HEK293 (cell line): Measurements from ENCODE around the gene UNC80.

Experiments
- CTCF ChIA-PET: fragments of 350-600 bp; formaldehyde crosslinking; extraction: SDS; loops from one replicate; lab custom pipeline; 2021; ENCODE audit warnings: antibody characterized with exemption; lab: Yijun Ruan, JAX
- POLR2A ChIA-PET: fragments of 300-600 bp; formaldehyde crosslinking; extraction: SDS; loops from one replicate; lab custom pipeline; 2020; ENCODE audit warnings: antibody characterized with exemption, inconsistent platforms; lab: Yijun Ruan, JAX
- H3K27ac ChIP-seq: fragments of 200-500 bp; sonication (Bioruptor generic); 2 replicates; pipeline ENCODE4 v1.5.1; 2014; ENCODE audit warnings: low read depth, low read length, control low read depth, inconsistent platforms; ENCODE audit errors: extremely low read depth
- H3K36me3 ChIP-seq, 2 experiments: fragments of 200-500 bp in 1 of 2; sonication (Bioruptor generic) in 1 of 2; 1 replicate in 1 of 2; 2 replicates in 1 of 2; pipeline ENCODE4 v1.5.1; 2014 to 2017; ENCODE audit warnings: inconsistent platforms in 2 of 2, low read length in 2 of 2; ENCODE audit not compliant: control insufficient read depth in 2 of 2, insufficient read depth in 1 of 2
- H3K4me1 ChIP-seq: fragments of 200-500 bp; sonication (Bioruptor generic); 2 replicates; pipeline ENCODE4 v1.5.1; 2014; ENCODE audit warnings: mild to moderate bottlenecking, low read length, inconsistent platforms; ENCODE audit not compliant: control insufficient read depth, insufficient read depth
- H3K4me3 ChIP-seq: 2 replicates; pipeline ENCODE4 v1.5.1; 2011; ENCODE audit warnings: low read depth, mild to moderate bottlenecking, control low read depth, low read length, moderate library complexity
- H3K9me3 ChIP-seq: fragments of 200-500 bp; sonication (Bioruptor generic); 2 replicates; pipeline ENCODE4 v1.5.1; 2014; ENCODE audit warnings: low read depth, low read length, inconsistent platforms; ENCODE audit not compliant: control insufficient read depth, insufficient read depth
- BCL11B ChIP-seq: fragments of 450-650 bp; formaldehyde crosslinking; IDR thresholded peaks from 2 replicates; pipeline ENCODE4 v1.5.1; 2016; ENCODE audit warnings: low read depth, missing biosample characterization, missing genetic modification characterization
- ZNF23 ChIP-seq: fragments of 450-650 bp; formaldehyde crosslinking; IDR thresholded peaks from 2 replicates; pipeline ENCODE4 v1.5.1; 2016; ENCODE audit warnings: missing biosample characterization, missing genetic modification characterization, borderline replicate concordance
- ZNF239 ChIP-seq: fragments of 450-650 bp; formaldehyde crosslinking; IDR thresholded peaks from 2 replicates; pipeline ENCODE4 v1.5.1; 2016; ENCODE audit warnings: missing biosample characterization, missing genetic modification characterization
- ZNF366 ChIP-seq: fragments of 450-650 bp; formaldehyde crosslinking; conservative IDR thresholded peaks from 2 replicates; pipeline ENCODE4 v1.5.1; 2016; ENCODE audit warnings: missing biosample characterization, missing genetic modification characterization
- ZNF843 ChIP-seq: fragments of 450-650 bp; formaldehyde crosslinking; IDR thresholded peaks from 2 replicates; pipeline ENCODE4 v1.5.1; 2016; ENCODE audit warnings: missing biosample characterization, missing genetic modification characterization
- TF ChIP-seq, protein P1 (sequence below): fragments of 450-650 bp; formaldehyde crosslinking; IDR thresholded peaks from 2 replicates; pipeline ENCODE4 v1.5.1; 2016; ENCODE audit warnings: missing biosample characterization, missing genetic modification characterization
- TF ChIP-seq, protein P2 (sequence below): fragments of 450-650 bp; formaldehyde crosslinking; IDR thresholded peaks from 2 replicates; pipeline ENCODE4 v1.5.1; 2016; ENCODE audit warnings: missing biosample characterization, missing genetic modification characterization
- TF ChIP-seq, protein P3 (sequence below): fragments of 450-650 bp; formaldehyde crosslinking; IDR thresholded peaks from 2 replicates; pipeline ENCODE4 v1.5.1; 2016; ENCODE audit warnings: missing biosample characterization, missing genetic modification characterization
- TF ChIP-seq, protein P4 (sequence below): fragments of 450-650 bp; formaldehyde crosslinking; IDR thresholded peaks from 2 replicates; pipeline ENCODE4 v1.5.1; 2016; ENCODE audit warnings: missing biosample characterization, missing genetic modification characterization
- TF ChIP-seq, protein P5 (sequence below): fragments of 450-650 bp; formaldehyde crosslinking; conservative IDR thresholded peaks from 2 replicates; pipeline ENCODE4 v1.5.1; 2016; ENCODE audit warnings: low read depth, missing biosample characterization, missing genetic modification characterization
- TF ChIP-seq, protein P6 (sequence below): fragments of 450-650 bp; formaldehyde crosslinking; optimal IDR thresholded peaks from 2 replicates; pipeline ENCODE3; 2016; ENCODE audit warnings: missing biosample characterization, mild to moderate bottlenecking, missing genetic modification characterization

Gene UNC80

DNA sequence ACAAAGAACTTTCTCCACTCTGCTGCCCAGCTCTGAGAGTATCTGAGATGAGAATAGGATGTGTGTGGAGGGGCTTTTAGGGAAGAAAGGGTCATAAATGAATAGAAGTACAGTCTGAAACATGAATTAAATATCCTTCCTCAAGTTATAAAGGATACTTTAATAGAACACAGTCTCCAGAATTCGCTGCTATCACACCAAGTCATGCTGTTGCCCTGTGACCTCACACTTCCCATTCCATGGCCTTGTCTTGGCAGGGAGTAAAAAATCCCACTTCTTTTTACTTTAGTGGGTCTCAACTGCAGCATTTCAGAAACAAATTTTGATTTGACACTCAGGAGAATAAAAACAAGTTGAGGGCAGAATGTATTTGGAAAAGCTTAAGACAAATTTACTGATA lies 227.0 kb downstream of the UNC80 start (continued):
- TF ChIP-seq, protein P1, sequence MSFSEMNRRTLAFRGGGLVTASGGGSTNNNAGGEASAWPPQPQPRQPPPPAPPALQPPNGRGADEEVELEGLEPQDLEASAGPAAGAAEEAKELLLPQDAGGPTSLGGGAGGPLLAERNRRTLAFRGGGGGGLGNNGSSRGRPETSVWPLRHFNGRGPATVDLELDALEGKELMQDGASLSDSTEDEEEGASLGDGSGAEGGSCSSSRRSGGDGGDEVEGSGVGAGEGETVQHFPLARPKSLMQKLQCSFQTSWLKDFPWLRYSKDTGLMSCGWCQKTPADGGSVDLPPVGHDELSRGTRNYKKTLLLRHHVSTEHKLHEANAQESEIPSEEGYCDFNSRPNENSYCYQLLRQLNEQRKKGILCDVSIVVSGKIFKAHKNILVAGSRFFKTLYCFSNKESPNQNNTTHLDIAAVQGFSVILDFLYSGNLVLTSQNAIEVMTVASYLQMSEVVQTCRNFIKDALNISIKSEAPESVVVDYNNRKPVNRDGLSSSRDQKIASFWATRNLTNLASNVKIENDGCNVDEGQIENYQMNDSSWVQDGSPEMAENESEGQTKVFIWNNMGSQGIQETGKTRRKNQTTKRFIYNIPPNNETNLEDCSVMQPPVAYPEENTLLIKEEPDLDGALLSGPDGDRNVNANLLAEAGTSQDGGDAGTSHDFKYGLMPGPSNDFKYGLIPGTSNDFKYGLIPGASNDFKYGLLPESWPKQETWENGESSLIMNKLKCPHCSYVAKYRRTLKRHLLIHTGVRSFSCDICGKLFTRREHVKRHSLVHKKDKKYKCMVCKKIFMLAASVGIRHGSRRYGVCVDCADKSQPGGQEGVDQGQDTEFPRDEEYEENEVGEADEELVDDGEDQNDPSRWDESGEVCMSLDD (tag by site-specific recombination) = no peak
- TF ChIP-seq ZNF239 (tag by site-specific recombination) (no peak), ZNF23 (tag by site-specific recombination) (no peak)
- TF ChIP-seq, protein P2, sequence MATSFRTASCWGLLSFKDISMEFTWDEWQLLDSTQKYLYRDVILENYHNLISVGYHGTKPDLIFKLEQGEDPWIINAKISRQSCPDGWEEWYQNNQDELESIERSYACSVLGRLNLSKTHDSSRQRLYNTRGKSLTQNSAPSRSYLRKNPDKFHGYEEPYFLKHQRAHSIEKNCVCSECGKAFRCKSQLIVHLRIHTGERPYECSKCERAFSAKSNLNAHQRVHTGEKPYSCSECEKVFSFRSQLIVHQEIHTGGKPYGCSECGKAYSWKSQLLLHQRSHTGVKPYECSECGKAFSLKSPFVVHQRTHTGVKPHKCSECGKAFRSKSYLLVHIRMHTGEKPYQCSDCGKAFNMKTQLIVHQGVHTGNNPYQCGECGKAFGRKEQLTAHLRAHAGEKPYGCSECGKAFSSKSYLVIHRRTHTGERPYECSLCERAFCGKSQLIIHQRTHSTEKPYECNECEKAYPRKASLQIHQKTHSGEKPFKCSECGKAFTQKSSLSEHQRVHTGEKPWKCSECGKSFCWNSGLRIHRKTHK (tag by site-specific recombination) = no peak

DNA sequence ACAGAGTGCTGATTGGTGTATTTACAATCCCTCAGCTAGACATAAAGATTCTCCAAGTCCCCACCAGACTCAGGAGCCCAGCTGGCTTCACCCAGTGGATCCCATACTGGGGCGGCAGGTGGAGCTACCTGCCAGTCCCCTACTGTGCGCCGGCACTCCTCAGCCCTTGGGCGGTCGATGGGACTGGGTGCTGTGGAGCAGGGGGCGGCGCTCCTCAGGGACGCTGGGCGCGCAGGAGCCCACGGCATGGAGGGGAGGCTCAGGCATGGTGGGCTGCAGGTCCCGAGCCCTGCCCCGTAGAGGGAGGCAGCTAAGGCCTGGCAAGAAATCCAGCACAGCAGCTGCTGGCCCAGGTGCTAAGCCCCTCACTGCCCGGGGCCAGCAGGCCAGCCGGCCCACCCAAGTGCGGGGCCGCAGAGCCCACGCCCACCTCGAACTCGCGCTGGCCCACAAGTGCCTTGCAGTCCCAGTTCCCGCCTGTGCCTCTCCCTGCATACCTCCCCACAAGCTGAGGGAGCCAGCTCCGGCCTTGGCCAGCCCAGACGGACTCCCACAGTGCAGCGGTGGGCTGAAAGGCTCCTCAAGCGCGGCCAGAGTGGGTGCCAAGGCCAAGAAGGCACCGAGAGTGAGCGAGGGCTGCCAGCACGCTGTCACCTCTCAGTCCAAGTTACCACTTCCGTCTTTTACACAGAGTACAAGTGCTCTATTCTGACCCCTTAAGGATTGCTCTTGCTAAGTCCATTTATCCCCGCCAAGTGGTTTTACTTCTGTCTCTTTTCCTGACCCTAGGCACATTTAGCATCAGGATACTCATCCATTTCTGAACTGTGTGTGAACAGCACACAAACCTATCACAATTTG lies 229.1 kb downstream of the UNC80 start:
- no peak overlapping the region for H3K27ac ChIP-seq
- H3K9me3 ChIP-seq = no peaks in the 10 kb centered on the region
- H3K36me3 ChIP-seq = peaks cover 0 to 17% of the 10 kb centered on the region in 2 experiments; a peak in 1 of 3 replicates
- H3K4me1 ChIP-seq = peaks cover 9% of the 10 kb centered on the region; the same call in 1 of the 2 replicates
- ChIA-PET POLR2A (no interaction called here), CTCF (no interaction called here)
- TF ChIP-seq, protein P3, sequence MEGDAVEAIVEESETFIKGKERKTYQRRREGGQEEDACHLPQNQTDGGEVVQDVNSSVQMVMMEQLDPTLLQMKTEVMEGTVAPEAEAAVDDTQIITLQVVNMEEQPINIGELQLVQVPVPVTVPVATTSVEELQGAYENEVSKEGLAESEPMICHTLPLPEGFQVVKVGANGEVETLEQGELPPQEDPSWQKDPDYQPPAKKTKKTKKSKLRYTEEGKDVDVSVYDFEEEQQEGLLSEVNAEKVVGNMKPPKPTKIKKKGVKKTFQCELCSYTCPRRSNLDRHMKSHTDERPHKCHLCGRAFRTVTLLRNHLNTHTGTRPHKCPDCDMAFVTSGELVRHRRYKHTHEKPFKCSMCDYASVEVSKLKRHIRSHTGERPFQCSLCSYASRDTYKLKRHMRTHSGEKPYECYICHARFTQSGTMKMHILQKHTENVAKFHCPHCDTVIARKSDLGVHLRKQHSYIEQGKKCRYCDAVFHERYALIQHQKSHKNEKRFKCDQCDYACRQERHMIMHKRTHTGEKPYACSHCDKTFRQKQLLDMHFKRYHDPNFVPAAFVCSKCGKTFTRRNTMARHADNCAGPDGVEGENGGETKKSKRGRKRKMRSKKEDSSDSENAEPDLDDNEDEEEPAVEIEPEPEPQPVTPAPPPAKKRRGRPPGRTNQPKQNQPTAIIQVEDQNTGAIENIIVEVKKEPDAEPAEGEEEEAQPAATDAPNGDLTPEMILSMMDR (tag by site-specific recombination) = 0 out of 2 replicates have a peak, but pooled peaks have one; percentile 10
- TF ChIP-seq ZNF843 (tag by site-specific recombination) = no peak
- H3K4me3 ChIP-seq = no peak overlapping the region

DNA sequence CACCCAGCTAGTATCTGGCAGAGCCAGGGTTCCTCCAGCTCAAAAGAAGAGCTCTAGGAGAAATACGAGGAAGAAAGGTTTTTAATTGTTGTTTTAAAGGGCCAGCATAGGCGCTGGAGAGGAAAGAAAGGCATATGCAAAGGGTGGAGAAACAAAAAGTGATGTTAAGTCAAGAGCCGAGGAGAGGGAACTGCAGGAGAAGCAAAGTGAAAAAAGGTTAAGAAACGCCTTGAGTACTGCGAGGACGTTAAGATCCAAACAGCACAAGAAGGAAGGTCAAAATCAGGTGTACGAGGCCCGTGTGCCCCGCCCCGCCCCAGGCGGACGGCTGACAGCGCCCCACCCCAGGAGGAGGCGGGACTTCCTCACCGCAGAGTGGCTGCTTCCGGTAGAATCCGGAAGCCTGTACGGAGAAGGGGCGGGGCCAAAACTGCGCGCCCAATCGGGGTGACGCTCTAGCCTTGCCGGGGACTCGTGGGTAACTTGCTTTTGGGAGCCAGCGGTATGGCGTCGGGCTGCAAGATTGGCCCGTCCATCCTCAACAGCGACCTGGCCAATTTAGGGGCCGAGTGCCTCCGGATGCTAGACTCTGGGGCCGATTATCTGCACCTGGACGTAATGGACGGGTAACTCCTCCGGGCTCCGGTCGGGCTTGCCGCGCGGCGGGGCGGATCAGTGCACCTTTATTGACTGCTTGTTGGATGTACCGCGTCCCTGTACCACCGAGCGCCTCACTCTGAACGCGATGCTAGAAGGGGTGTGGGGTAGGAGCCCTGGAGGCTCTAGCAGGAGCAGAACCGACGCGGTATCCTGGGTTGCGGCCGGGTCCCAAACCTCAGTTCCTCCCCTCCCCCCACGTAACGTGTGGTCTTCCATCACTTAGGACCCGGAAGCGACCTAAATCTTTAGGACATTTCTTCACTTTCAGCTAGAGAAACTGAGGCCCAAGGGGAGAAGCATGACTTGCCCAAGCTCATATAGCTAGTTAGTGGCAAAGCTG lies 230.8 kb downstream of the UNC80 start, which contains the start of gene RPE:
RPE (plus strand) TSS at position 481 of the 1,000 bp plus-strand sequence; CDS start at position 505, 24 bp downstream.
- H3K27ac ChIP-seq = peak within 1 kb of the TSS; percentile 69; the same call in 1 of the 2 replicates
- CTCF ChIA-PET = no interaction called here
- POLR2A ChIA-PET = no interaction called here
- TF ChIP-seq, protein P4, sequence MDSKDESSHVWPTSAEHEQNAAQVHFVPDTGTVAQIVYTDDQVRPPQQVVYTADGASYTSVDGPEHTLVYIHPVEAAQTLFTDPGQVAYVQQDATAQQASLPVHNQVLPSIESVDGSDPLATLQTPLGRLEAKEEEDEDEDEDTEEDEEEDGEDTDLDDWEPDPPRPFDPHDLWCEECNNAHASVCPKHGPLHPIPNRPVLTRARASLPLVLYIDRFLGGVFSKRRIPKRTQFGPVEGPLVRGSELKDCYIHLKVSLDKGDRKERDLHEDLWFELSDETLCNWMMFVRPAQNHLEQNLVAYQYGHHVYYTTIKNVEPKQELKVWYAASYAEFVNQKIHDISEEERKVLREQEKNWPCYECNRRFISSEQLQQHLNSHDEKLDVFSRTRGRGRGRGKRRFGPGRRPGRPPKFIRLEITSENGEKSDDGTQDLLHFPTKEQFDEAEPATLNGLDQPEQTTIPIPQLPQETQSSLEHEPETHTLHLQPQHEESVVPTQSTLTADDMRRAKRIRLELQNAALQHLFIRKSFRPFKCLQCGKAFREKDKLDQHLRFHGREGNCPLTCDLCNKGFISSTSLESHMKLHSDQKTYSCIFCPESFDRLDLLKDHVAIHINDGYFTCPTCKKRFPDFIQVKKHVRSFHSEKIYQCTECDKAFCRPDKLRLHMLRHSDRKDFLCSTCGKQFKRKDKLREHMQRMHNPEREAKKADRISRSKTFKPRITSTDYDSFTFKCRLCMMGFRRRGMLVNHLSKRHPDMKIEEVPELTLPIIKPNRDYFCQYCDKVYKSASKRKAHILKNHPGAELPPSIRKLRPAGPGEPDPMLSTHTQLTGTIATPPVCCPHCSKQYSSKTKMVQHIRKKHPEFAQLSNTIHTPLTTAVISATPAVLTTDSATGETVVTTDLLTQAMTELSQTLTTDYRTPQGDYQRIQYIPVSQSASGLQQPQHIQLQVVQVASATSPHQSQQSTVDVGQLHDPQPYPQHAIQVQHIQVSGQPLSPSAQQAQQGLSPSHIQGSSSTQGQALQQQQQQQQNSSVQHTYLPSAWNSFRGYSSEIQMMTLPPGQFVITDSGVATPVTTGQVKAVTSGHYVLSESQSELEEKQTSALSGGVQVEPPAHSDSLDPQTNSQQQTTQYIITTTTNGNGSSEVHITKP (tag by site-specific recombination) = peak; percentile 67
- TF ChIP-seq, protein P5, sequence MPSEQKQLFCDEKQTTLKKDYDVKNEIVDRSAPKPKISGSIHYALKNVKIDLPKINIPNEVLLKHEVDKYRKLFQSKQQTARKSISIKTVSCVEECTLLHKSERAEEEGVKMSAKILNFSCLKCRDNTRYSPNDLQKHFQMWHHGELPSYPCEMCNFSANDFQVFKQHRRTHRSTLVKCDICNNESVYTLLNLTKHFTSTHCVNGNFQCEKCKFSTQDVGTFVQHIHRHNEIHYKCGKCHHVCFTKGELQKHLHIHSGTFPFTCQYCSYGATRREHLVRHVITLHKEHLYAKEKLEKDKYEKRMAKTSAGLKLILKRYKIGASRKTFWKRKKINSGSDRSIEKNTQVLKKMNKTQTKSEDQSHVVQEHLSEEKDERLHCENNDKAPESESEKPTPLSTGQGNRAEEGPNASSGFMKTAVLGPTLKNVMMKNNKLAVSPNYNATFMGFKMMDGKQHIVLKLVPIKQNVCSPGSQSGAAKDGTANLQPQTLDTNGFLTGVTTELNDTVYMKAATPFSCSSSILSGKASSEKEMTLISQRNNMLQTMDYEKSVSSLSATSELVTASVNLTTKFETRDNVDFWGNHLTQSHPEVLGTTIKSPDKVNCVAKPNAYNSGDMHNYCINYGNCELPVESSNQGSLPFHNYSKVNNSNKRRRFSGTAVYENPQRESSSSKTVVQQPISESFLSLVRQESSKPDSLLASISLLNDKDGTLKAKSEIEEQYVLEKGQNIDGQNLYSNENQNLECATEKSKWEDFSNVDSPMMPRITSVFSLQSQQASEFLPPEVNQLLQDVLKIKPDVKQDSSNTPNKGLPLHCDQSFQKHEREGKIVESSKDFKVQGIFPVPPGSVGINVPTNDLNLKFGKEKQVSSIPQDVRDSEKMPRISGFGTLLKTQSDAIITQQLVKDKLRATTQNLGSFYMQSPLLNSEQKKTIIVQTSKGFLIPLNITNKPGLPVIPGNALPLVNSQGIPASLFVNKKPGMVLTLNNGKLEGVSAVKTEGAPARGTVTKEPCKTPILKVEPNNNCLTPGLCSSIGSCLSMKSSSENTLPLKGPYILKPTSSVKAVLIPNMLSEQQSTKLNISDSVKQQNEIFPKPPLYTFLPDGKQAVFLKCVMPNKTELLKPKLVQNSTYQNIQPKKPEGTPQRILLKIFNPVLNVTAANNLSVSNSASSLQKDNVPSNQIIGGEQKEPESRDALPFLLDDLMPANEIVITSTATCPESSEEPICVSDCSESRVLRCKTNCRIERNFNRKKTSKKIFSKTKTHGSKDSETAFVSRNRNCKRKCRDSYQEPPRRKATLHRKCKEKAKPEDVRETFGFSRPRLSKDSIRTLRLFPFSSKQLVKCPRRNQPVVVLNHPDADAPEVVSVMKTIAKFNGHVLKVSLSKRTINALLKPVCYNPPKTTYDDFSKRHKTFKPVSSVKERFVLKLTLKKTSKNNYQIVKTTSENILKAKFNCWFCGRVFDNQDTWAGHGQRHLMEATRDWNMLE (tag by site-specific recombination) = peak; percentile 91
- TF ChIP-seq ZNF366 (tag by site-specific recombination) = peak; percentile 40; the same call in 1 of the 2 replicates
- TF ChIP-seq, protein P6, sequence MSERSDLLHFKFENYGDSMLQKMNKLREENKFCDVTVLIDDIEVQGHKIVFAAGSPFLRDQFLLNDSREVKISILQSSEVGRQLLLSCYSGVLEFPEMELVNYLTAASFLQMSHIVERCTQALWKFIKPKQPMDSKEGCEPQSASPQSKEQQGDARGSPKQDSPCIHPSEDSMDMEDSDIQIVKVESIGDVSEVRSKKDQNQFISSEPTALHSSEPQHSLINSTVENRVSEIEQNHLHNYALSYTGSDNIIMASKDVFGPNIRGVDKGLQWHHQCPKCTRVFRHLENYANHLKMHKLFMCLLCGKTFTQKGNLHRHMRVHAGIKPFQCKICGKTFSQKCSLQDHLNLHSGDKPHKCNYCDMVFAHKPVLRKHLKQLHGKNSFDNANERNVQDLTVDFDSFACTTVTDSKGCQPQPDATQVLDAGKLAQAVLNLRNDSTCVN (tag by site-specific recombination) = peak; percentile 22
- TF ChIP-seq BCL11B = no peak

More for the DNA sequence above, 230.8 kb downstream of the UNC80 start, which contains the start of gene RPE:
- Histone ChIP-seq H3K4me3 (peak within 1 kb of the TSS; percentile 94), H3K4me1 (peaks cover 9% of the 10 kb centered on the region; the same call in 1 of the 2 replicates), H3K36me3 (peaks cover 0 to 31% of the 10 kb centered on the region in 2 experiments; a peak in 1 of 3 replicates), H3K9me3 (no peaks in the 10 kb centered on the region)
